GM12892 (cell line): ENCODE data around the gene RAP1B.

Experiments
- POLR2A ChIP-seq: IDR thresholded peaks from 2 replicates; pipeline ENCODE4 v1.6.1; 2011; ENCODE audit warnings: low read depth, low read length, control low read depth
- TAF1 ChIP-seq: IDR thresholded peaks from 2 replicates; pipeline ENCODE4 v1.6.1; 2011; ENCODE audit warnings: low read depth, mild to moderate bottlenecking, control low read depth, low read length, borderline replicate concordance

- TF ChIP-seq POLR2A, result no peak
- no peak for TF ChIP-seq TAF1
These were observed 24.7 kb upstream of the RAP1B start for GRCh38 chr12:68585966-68586365.
